ENCODE data around the gene DNAJC11. TPM values are rescaled to one million over a fixed set of nuclear protein-coding genes. Genes with fewer than 3 reads are reported as not detected.
"Not testable (repeated sequence)": the region's sequence is repeated elsewhere in the genome, so short reads cannot be mapped to it uniquely, and the experiment has no call there.

The DNAJC11 gene
- total RNA-seq, 2 donors from 2014 or later = 64.7 to 71.1 TPM

GRCh38 chr1:6637770-6638169 lies 63.8 kb downstream of the DNAJC11 start:
- no peak for DNase-seq
- Mint-ChIP-seq H3K27ac (no peak overlapping the region), H3K4me3 (no peak overlapping the region), H3K27me3 (ENCODE audit: insufficient read depth) (no peaks in the 10 kb centered on the region), H3K4me1 (no peaks in the 10 kb centered on the region), H3K9me3 (no peaks in the 10 kb centered on the region), H3K36me3 (ENCODE audit: low read depth) (peaks cover 82% of the 10 kb centered on the region)
- H3K4me1 ChIP-seq (ENCODE audit: control insufficient read depth, insufficient read depth, low read length) = no peaks in the 10 kb centered on the region
- H3K9ac ChIP-seq (ENCODE audit: extremely low read depth, low read length, poor library complexity, severe bottlenecking) = no peak overlapping the region
- peaks cover 72% of the 10 kb centered on the region for H3K36me3 ChIP-seq (ENCODE audit: control insufficient read depth, insufficient read depth, low read length)
- no peaks in the 10 kb centered on the region for H3K27me3 ChIP-seq (ENCODE audit: control insufficient read depth, insufficient read depth, low read length, poor library complexity, severe bottlenecking)
- no peak overlapping the region for H3K4me3 ChIP-seq (ENCODE audit: low read length)
- H3K27ac ChIP-seq (ENCODE audit: low read depth, low read length) = no peak overlapping the region
- no peak for TF ChIP-seq CTCF (conservative IDR thresholded peaks at IDR 0.05)
- no peaks in the 10 kb centered on the region for H3K9me3 ChIP-seq (ENCODE audit: control insufficient read depth, low read length)
- WGBS, 2 experiments (ENCODE audit: insufficient coverage in 1 of 2, insufficient read length in 1 of 2) = 88 to 95% methylated on average over 4 to 9 of the region's 9 CpGs

GRCh38 chr1:6636778-6637177 lies 64.8 kb downstream of the DNAJC11 start:
- H3K27me3 ChIP-seq (ENCODE audit: control insufficient read depth, insufficient read depth, low read length, poor library complexity, severe bottlenecking); H3K9me3 ChIP-seq (ENCODE audit: control insufficient read depth, low read length); H3K27ac ChIP-seq (ENCODE audit: low read depth, low read length); H3K9ac ChIP-seq (ENCODE audit: extremely low read depth, low read length, poor library complexity, severe bottlenecking); H3K4me3 ChIP-seq (ENCODE audit: low read length); H3K9me3 Mint-ChIP-seq; DNase-seq; H3K4me1 Mint-ChIP-seq; H3K27ac Mint-ChIP-seq; H3K4me3 Mint-ChIP-seq; H3K4me1 ChIP-seq (ENCODE audit: control insufficient read depth, insufficient read depth, low read length); H3K27me3 Mint-ChIP-seq (ENCODE audit: insufficient read depth): not testable (repeated sequence)
- peaks cover 79% of the 10 kb centered on the region for H3K36me3 Mint-ChIP-seq (ENCODE audit: low read depth)
- H3K36me3 ChIP-seq (ENCODE audit: control insufficient read depth, insufficient read depth, low read length) = peaks cover 70% of the 10 kb centered on the region
- WGBS, 2 experiments (ENCODE audit: insufficient coverage in 1 of 2, insufficient read length in 1 of 2) = 91 to 96% methylated on average over 5 to 6 of the region's 6 CpGs

GRCh38 chr1:6635910-6636760 lies 65.5 kb downstream of the DNAJC11 start:
- WGBS, 2 experiments (ENCODE audit: insufficient coverage in 1 of 2, insufficient read length in 1 of 2) = 92 to 98% methylated on average over 14 to 16 of the region's 16 CpGs
- Mint-ChIP-seq H3K27ac (peak overlapping the region; percentile 39), H3K36me3 (ENCODE audit: low read depth) (peaks cover 73% of the 10 kb centered on the region), H3K4me1 (no peaks in the 10 kb centered on the region), H3K27me3 (ENCODE audit: insufficient read depth) (no peaks in the 10 kb centered on the region), H3K9me3 (no peaks in the 10 kb centered on the region), H3K4me3 (no peak overlapping the region)
- Histone ChIP-seq H3K9ac (ENCODE audit: extremely low read depth, low read length, poor library complexity, severe bottlenecking) (no peak overlapping the region), H3K4me1 (ENCODE audit: control insufficient read depth, insufficient read depth, low read length) (no peaks in the 10 kb centered on the region), H3K36me3 (ENCODE audit: control insufficient read depth, insufficient read depth, low read length) (peaks cover 67% of the 10 kb centered on the region), H3K27ac (ENCODE audit: low read depth, low read length) (no peak overlapping the region), H3K27me3 (ENCODE audit: control insufficient read depth, insufficient read depth, low read length, poor library complexity, severe bottlenecking) (no peaks in the 10 kb centered on the region), H3K4me3 (ENCODE audit: low read length) (no peak overlapping the region), H3K9me3 (ENCODE audit: control insufficient read depth, low read length) (no peaks in the 10 kb centered on the region)
- no peak for DNase-seq
- TF ChIP-seq CTCF (conservative IDR thresholded peaks at IDR 0.05) = peak; percentile 43

Data from endodermal cell (in vitro differentiated cells).